Right cardiac atrium (tissue), 5 donors: ENCODE measurements around the gene ALOX12B. TPM values are rescaled to one million over a fixed set of nuclear protein-coding genes. Genes with fewer than 3 reads are reported as not detected.
A peak's percentile ranks its signal among the peaks of the same experiment; 100 is the strongest.

ENCODE experiments used
- ATAC-seq, 2 donors: fragments of 200-7000 bp; cut with Tn5 transposase; one replicate each; pipeline versions ENCODE4 v1.8.0 to v1.9.1; 2020; ENCODE audit warnings: moderate library complexity in 2 of 2, mild to moderate bottlenecking in 1 of 2
- DNase-seq, 3 donors: peaks; one replicate each; pipeline ENCODE4 v3.0.0-alpha.2; 2020
- H3K27ac ChIP-seq: one replicate; pipeline ENCODE4 v1.5.1; 2013; ENCODE audit warnings: mild to moderate bottlenecking, low read length, control low read depth, moderate library complexity
- H3K27me3 ChIP-seq: one replicate; pipeline ENCODE4 v1.6.1; 2013; ENCODE audit not compliant: control insufficient read depth, insufficient read depth
- H3K4me1 ChIP-seq: one replicate; pipeline ENCODE4 v1.6.1; 2013; ENCODE audit warnings: low read length; ENCODE audit not compliant: control insufficient read depth, insufficient read depth
- H3K4me3 ChIP-seq: one replicate; pipeline ENCODE4 v1.5.1; 2013; ENCODE audit warnings: low read length, control low read depth
- H3K9me3 ChIP-seq: one replicate; pipeline ENCODE4 v1.6.1; 2013; ENCODE audit warnings: low read length; ENCODE audit not compliant: control insufficient read depth
- WGBS: extraction: QIAGEN DNeasy Blood & Tissue Kit; methylation state at CpG from one replicate; pipeline ENCODE4 v1.1.7; 2013; 5-methylcytosine and 5-hydroxymethylcytosine counted together
- intact Hi-C, 4 donors: fragments of 100-400 bp; cut with DNase I; formaldehyde crosslinking; loops; one replicate each; pipeline versions ENCODE4 v1.11.0 to v1.14.0; 2022 to 2023
- polyA plus RNA-seq: library from polyadenylated mRNA; stranded (reverse); fragments of 200-250 nt; gene quantifications from one replicate; pipeline ENCODE4 v1.2.3, GENCODE V29; 2013
- total RNA-seq, 4 donors: library from RNA; stranded (reverse); fragmentation: NEBNext Ultra II Directional; extraction: Animal tissue kit (Norgen Biotek cat#: 25700); gene quantifications; one replicate each; pipeline ENCODE4 v1.2.1, GENCODE V29; 2021
- donor health status: healthy with polysubstance abuse.
- donor health status: DM: no; HTN: yes; CAD: no.
- donor health status: DM: no; HTN: no; CAD: no.
- donor health status: DM: no; HTN: yes; CAD: no; lungs with severe emphysema.
- donor health status: DM: yes; HTN: yes; CAD: no.

ALOX12B gene
- total and polyA plus RNA-seq, 5 donors: 0.71 TPM; not detected in 4

DNA sequence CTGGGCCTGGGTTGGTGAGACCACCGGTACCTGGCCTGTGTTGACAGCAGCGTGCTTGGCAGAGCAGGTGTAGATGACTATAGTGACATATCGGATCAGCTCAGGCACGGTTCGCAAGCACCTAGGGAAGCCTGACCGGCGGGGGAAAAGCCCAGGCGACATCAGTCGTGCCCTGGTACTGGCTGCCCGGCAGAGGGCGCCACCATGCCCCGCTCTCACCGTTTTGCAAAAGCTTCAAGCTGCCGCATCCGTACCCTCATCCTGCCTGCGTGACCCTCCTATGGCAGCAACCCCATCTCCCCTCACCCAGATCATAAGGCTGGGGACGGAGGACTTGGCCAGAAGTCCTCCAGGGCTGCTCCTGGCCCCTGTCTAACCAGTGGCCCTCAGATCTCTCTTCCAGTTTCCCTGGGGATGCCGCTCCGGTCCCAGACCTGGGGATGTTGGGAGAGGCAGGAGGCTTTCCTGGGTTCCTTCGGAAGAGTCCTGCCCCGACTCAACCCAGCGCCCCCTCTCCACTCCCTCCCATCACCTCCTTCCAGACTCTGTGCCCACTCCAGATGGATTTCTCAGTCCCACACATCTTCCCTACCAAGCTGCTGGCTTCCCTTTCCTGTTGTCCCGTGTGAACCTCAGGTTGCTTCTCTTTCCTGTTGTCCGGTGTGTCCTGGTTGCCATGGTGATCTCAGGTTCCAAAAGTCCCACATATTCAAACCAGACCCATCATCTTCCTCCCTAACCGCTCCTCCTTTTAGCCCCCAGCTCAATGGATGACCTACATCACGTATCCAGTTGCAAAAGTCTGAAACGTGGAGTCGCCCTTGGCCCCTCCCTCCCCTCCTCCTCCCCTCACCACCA, 13.7 kb downstream of the ALOX12B start:
- 5% methylated on average over 28 of the region's 28 CpGs for WGBS
- peak; percentile 71 to 90 (median 85) for DNase-seq
- no peaks in the 10 kb centered on the region for H3K4me1 ChIP-seq
- H3K4me3 ChIP-seq: no peak overlapping the region
- no peaks in the 10 kb centered on the region for H3K27me3 ChIP-seq
- H3K27ac ChIP-seq: no peak overlapping the region
- H3K9me3 ChIP-seq: no peaks in the 10 kb centered on the region
- intact Hi-C loops: no loop called here
- peak; percentile 38 to 55 for ATAC-seq

DNA sequence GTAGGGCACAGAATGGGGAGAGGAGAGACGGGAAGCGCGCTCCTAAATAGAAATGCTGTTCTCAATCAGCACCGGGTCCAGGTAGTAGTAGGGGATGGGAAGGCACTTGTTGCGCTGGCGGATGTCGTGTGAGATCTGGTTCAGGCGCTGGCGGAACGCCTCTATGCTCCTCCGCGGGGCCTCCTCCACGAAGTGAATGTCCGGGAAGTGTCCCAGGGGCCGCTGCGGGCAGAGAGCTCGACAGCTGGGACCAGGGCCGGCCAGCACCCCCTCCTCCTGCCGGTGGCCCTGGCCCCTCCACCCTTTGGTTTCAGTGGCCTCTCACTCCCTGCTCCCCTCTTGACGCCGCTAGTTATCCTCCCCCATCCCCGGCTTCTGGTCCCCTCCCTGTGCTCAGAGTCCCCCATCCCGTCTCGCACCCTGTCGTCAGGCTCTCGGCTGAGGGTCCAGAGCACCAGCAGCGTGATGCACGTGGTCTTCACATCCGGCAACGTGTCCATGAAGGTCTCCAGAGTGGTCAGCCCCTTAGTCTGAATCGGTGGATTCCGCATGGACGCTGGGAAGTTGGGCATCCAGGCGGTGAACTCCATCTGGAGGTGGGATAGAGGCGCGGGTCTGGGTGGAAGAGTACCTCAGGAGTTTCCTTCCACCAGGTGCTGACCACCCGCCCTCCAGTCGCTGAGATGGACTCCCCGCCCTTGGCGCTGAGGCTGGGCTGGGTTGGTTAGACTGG, 14.6 kb downstream of the ALOX12B start:
- intact Hi-C loops: no loop called here
- H3K4me1 ChIP-seq: no peaks in the 10 kb centered on the region
- no peaks in the 10 kb centered on the region for H3K9me3 ChIP-seq
- 4% methylated on average over 40 of the region's 40 CpGs for WGBS
- H3K27ac ChIP-seq: no peak overlapping the region
- peak overlapping the region; percentile 7 for H3K4me3 ChIP-seq
- peak in 2 of 3 donors; percentile 58 to 66 for DNase-seq
- ATAC-seq: peak in 1 of 2 donors; percentile 14
- no peaks in the 10 kb centered on the region for H3K27me3 ChIP-seq

- H3K27me3 ChIP-seq: no peaks in the 10 kb centered on the region
These were observed 15.2 kb downstream of the ALOX12B start for GRCh38 chr17:8072341-8072728.

DNA sequence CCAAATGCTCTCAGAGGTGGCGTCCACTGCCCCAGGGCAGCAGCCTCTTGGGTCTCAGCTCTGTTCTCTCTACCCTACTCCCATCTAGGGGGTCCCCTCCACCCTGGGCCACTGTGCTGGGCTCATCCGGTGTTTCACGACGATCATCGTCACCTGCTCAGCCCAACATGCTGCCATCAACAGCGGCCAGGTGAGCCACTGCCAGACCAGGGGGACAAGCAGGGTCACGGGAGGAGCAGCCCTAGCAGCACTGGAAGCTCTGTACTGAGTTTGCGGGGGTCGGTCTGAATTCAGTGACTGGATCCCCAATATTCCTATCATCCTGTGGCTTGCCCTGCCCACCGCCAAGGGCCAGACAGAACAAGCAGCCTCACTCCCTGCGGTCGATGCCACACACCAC, 16.0 kb downstream of the ALOX12B start:
- ATAC-seq (no peak), DNase-seq (no peak)
- H3K27ac ChIP-seq: no peak overlapping the region
- no peaks in the 10 kb centered on the region for H3K27me3 ChIP-seq
- H3K9me3 ChIP-seq: no peaks in the 10 kb centered on the region
- H3K4me3 ChIP-seq: no peak overlapping the region
- no peaks in the 10 kb centered on the region for H3K4me1 ChIP-seq
- intact Hi-C loops: no loop called here
- 92% methylated on average over 12 of the region's 12 CpGs for WGBS

More at GRCh38 chr17:8072341-8072728, 15.2 kb downstream of the ALOX12B start:
- Histone ChIP-seq H3K4me3 (no peak overlapping the region), H3K27ac (no peak overlapping the region), H3K4me1 (no peaks in the 10 kb centered on the region), H3K9me3 (no peaks in the 10 kb centered on the region)
- DNase-seq (no peak), ATAC-seq (no peak)
- 15% methylated on average over 28 of the region's 28 CpGs for WGBS
- intact Hi-C loops: no loop called here

GRCh38 chr17:8069587-8069860, 18.0 kb downstream of the ALOX12B start:
- ATAC-seq (no peak), DNase-seq (no peak)
- Histone ChIP-seq H3K27me3 (no peaks in the 10 kb centered on the region), H3K4me1 (no peaks in the 10 kb centered on the region), H3K27ac (no peak overlapping the region), H3K9me3 (no peaks in the 10 kb centered on the region), H3K4me3 (no peak overlapping the region)
- WGBS: 78% methylated on average over 3 of the region's 3 CpGs
- intact Hi-C loops: no loop called here

- intact Hi-C loops: no loop called here
- no peaks in the 10 kb centered on the region for H3K27me3 ChIP-seq
These were observed 18.6 kb downstream of the ALOX12B start for GRCh38 chr17:8068736-8069586.

GRCh38 chr17:8067806-8068205, 19.7 kb downstream of the ALOX12B start:
- WGBS: 70% methylated on average over 4 of the region's 4 CpGs
- Histone ChIP-seq H3K27me3 (no peaks in the 10 kb centered on the region), H3K4me3 (no peak overlapping the region), H3K4me1 (no peaks in the 10 kb centered on the region), H3K27ac (no peak overlapping the region), H3K9me3 (no peaks in the 10 kb centered on the region)
- DNase-seq: no peak
- intact Hi-C loops: no loop called here
- no peak for ATAC-seq

More at GRCh38 chr17:8068736-8069586, 18.6 kb downstream of the ALOX12B start:
- Histone ChIP-seq H3K27ac (no peak overlapping the region), H3K4me1 (no peaks in the 10 kb centered on the region), H3K4me3 (no peak overlapping the region), H3K9me3 (no peaks in the 10 kb centered on the region)
- peak; percentile 61 to 81 (median 80) for DNase-seq
- peak; percentile 50 to 72 for ATAC-seq
- WGBS: 70% methylated on average over 9 of the region's 9 CpGs

- no peaks in the 10 kb centered on the region for H3K9me3 ChIP-seq
- intact Hi-C loops: no loop called here
- ATAC-seq (peak in 1 of 2 donors; percentile 8), DNase-seq (no peak)
- H3K27ac ChIP-seq: no peak overlapping the region
- no peaks in the 10 kb centered on the region for H3K4me1 ChIP-seq
- no peaks in the 10 kb centered on the region for H3K27me3 ChIP-seq
- WGBS: 69% methylated on average over 15 of the region's 15 CpGs
- H3K4me3 ChIP-seq: no peak overlapping the region
These were observed 20.4 kb downstream of the ALOX12B start for GRCh38 chr17:8066841-8067775.

DNA sequence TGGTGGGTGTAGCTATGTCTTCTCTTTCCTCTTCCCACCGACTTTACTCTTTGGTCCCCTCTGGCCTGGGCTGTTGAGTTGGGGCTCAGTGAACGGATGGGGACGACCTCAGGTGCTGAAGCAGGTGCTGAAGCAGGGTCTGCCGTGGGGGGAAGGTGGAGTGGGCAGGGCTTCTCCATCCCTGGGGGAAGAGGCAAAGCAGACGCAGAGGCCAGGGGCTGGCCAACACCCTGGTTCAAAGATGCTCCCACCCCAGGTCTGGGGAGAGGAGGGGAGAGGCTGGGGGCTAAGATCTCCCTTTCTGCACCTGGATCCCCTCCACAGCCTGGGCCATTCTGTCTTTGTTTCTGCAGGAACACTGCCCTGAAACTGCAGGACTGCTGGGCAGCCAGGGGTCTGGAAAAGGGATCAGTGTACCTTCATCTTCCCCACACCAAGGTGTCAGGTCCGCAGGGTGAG, 22.9 kb downstream of the ALOX12B start:
- no peaks in the 10 kb centered on the region for H3K9me3 ChIP-seq
- no peaks in the 10 kb centered on the region for H3K27me3 ChIP-seq
- H3K4me1 ChIP-seq: no peaks in the 10 kb centered on the region
- ATAC-seq: no peak
- intact Hi-C loops: no loop called here
- WGBS: 49% methylated on average over 6 of the region's 6 CpGs
- H3K27ac ChIP-seq: no peak overlapping the region
- no peak for DNase-seq
- H3K4me3 ChIP-seq: no peak overlapping the region
